NB4 (cell line): ENCODE results near the gene OFD1.

ENCODE experiments used
- CTCF ChIP-seq: IDR thresholded peaks from one replicate; pipeline ENCODE4 v1.5.1; 2012; ENCODE audit warnings: low read depth, low read length
- MAX ChIP-seq: IDR thresholded peaks from 2 replicates; pipeline ENCODE4 v1.6.1; 2011; ENCODE audit warnings: low read depth, low read length
- POLR2A ChIP-seq: IDR thresholded peaks from 2 replicates; pipeline ENCODE4 v1.6.1; 2011; ENCODE audit warnings: mild to moderate bottlenecking; ENCODE audit not compliant: insufficient read length; ENCODE audit errors: extremely low read depth

DNA sequence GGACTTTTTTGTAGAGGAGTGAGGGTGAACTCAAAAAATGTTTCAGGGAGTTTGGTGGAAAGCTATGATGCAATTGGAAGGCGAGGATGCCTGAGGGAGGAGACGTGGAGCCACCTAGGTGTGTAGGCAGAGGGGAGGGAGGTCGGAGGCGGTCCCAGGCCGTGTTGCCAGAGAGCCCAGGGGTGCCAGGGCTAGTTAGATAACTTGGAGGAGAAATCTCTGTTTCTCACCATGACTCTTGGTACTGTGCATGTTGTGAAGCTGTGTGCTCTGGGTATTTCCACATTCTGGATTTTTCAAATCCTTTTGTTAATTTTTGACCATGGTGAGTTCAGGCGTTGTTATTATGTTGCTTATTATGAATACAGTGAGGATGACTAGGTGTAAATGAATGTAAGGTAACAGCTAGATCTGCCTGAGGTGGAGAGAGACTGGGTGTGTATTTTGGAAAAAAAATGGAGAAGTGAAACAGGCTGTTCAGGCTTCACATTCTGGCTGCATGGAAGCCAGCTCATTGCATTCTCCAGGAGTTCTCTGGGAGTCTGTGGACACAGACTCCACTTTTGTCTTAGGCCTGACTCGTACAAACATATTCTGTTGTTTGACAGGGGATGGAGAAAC, 41.1 kb upstream of the OFD1 start:
- TF ChIP-seq POLR2A, result no peak
- no peak for TF ChIP-seq CTCF
- TF ChIP-seq MAX, result no peak
